ENCODE results near the gene BICDL2.
A peak's percentile ranks its signal among the peaks of the same experiment; 100 is the strongest.

- TF ChIP-seq CTCF (conservative IDR thresholded peaks at IDR 0.05; ENCODE audit: low read depth, low read length) (peak; percentile 69), EZH2 (IDR thresholded peaks at IDR 0.05; ENCODE audit: borderline replicate concordance, low read depth, low read length, poor library complexity, severe bottlenecking) (no peak)
Measured at GRCh38 chr16:3059041-3059722, 22.4 kb upstream of the BICDL2 start.

Measured in A673 (cell line).